IPS-18c (cell line): Measurements from ENCODE around the gene CFAP99.

ENCODE experiments used
- H3K4me3 ChIP-seq: 2 replicates; pipeline ENCODE4 v1.7.0; 2013; ENCODE audit warnings: low read depth, mild to moderate bottlenecking, low read length, moderate library complexity; ENCODE audit not compliant: insufficient read depth
- H3K9me3 ChIP-seq: one replicate; pipeline ENCODE4 v1.6.1; 2013; ENCODE audit warnings: mild to moderate bottlenecking, low read length, moderate library complexity; ENCODE audit not compliant: control insufficient read depth, insufficient read depth

The CFAP99 gene

GRCh38 chr4:2494992-2495391 is 76.2 kb downstream of the CFAP99 start:
- Histone ChIP-seq H3K9me3 (no peaks in the 10 kb centered on the region), H3K4me3 (no peak overlapping the region)

DNA sequence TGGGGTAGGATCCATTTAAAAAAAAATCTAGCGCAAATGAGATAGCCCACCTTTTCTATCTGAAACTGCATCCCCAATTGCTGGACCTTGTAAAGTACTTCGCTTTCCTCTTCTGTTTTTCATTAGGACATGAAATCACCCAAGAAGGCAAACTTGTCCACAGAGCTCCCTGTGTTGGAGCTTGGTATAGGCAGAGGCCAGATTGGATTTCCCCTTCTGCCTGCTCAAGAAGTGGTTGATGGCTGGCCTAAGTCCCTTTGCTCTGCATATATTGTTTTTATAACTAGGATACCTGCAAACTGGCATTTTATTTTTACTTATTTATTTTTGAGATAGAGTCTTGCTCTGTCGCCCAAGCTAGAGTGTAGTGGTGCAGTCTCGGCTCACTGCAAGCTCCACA is 78.6 kb downstream of the CFAP99 start:
- no peaks in the 10 kb centered on the region for H3K9me3 ChIP-seq

GRCh38 chr4:2497931-2498330 is 79.2 kb downstream of the CFAP99 start:
- H3K4me3 ChIP-seq, result no peak overlapping the region
- no peaks in the 10 kb centered on the region for H3K9me3 ChIP-seq

More for the DNA sequence above, 78.6 kb downstream of the CFAP99 start:
- no peak overlapping the region for H3K4me3 ChIP-seq

DNA sequence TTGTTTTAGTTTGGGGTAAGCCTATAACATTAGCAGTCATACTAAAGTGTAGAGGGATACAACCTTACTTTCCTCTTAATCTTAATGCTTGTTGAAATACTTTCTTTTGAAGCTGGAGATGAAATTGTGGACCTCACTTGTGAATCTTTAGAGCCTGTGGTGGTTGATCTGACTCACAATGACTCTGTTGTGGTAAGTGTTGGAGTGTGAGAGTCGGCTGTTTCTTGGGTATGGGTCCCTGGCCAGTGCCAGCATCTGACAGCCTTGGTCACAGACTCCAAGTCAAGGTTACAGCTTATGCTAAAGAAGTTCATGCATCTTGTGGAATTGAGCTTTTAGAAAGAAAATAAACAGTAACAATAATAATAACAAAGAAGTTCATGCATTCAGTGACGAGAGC is 81.8 kb downstream of the CFAP99 start:
- Histone ChIP-seq H3K4me3 (no peak overlapping the region), H3K9me3 (no peaks in the 10 kb centered on the region)

DNA sequence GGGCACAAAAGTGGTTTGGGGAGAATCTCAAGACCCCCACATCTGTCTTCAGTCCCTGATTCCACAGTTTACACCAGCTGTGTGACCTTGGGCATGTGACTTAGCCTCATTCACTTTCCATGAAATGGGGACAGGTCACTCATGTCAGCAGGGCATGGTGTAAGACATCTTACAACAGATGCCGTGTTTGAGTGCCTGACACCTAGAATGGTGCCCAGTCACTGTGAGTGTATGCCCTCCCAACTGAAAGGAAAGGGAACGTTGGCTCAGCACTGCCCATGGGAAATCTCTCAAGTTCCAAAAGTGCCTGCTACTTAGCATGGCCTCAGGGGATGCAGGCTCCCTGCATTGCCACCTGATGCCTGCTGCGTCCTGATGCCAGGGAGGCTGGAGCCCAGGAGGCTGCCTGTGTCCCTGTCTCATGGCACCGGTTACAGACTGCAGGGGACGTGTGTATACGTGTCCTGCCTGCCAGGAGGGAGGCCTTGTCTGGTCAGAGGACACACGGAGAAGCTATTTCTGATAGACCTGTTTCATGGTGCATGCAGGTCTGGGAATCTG is 82.4 kb downstream of the CFAP99 start:
- Histone ChIP-seq H3K4me3 (no peak overlapping the region), H3K9me3 (no peaks in the 10 kb centered on the region)

DNA sequence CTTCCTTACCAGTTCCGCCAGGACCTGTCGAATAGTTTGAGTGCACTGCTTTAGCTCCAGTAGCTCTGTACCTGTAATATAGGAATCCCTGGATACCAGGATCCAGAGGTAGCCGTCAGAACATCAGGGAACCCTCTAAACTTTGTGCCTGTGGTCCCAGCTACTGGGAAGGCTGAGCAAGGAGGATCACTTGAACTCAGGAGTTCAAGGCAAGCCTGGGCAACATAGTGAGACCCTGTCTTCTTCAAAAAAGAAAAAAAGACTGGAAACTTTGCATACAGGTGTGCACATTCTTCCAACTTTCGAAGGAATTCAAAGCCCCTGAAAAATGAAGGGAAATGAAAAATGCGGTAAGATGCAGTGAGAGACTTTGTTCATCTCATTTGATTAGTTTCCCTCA is 85.1 kb downstream of the CFAP99 start:
- no peaks in the 10 kb centered on the region for H3K9me3 ChIP-seq
- no peak overlapping the region for H3K4me3 ChIP-seq

DNA sequence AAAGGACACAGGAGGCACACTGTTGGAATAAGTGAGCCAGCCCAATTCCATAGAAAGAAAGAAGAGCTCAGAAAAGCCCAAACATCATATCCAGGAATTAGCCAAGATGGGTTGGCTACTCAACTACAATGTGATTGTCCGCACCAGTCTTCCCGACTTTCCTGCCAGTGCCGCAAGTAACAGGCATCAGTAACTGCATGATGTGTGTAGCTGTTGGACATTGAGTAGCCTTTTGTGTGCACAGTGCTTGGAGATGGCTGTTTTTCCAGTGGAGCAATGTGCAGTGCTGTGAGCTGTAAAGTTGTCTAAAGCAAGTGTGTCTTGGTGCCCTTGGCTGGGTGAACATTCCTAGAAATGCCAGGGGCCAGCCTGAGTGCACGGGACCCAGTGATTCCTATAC is 88.5 kb downstream of the CFAP99 start:
- Histone ChIP-seq H3K9me3 (no peaks in the 10 kb centered on the region), H3K4me3 (no peak overlapping the region)

GRCh38 chr4:2507855-2508254 is 89.1 kb downstream of the CFAP99 start:
- no peak overlapping the region for H3K4me3 ChIP-seq
- no peaks in the 10 kb centered on the region for H3K9me3 ChIP-seq

DNA sequence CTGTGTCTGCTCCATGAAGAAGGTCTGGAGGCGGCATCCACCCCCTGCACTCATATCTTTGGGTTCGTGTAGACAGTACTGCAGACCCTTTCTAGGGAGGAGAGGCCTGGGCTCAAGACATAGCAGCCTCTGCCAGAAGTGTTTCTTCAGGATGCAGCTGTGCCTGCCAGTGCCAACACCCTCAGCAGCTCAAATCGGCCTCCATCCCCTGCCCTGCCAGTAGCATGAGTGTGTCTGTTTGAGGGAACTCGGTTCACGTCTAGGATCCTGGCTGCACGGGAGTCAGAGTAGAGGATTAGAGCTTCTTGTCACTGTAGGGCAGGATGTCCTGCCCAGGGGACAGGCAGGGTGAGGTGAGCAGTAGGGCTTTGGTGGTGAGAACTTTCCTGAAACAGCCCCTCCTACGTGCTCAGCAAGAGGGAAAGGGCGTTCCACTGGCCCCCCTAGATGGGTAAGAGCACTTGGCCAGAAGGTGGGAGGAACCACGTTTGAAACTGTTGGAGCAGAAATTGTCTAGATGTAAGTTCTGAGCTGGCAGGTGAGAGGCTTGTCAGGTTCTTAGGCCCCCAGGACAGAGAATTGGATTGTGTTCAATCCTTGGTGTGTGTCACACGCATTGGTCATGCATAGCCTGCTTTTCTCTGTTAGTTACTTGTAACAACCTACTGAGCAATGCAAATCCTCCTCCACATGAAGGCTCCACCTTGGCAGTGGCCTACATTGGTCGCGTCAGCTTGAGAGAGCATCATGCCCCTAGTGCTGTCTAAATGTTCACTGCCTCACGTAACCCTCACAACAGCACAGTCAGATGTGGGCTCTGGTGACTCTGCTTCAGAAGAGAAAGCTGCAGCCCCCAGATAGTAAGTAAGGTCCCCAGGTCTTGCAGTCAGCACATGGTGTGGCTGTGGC is 91.8 kb downstream of the CFAP99 start:
- H3K9me3 ChIP-seq, result no peaks in the 10 kb centered on the region
- H3K4me3 ChIP-seq, result no peak overlapping the region

- no peaks in the 10 kb centered on the region for H3K9me3 ChIP-seq
Observed at GRCh38 chr4:2511645-2512131, 92.9 kb downstream of the CFAP99 start.

More at GRCh38 chr4:2511645-2512131, 92.9 kb downstream of the CFAP99 start:
- H3K4me3 ChIP-seq, result no peak overlapping the region
